Ascending aorta (tissue), 2 donors: ENCODE results near the gene DEUP1. TPM values are rescaled to one million over a fixed set of nuclear protein-coding genes. Genes with fewer than 3 reads are reported as not detected.
"Not testable (repeated sequence)": the region's sequence is repeated elsewhere in the genome, so short reads cannot be mapped to it uniquely, and the experiment has no call there.

Experiments used
- DNase-seq, 2 donors: peaks; one replicate each; pipeline ENCODE4 v3.0.0-alpha.2; 2019; ENCODE audit warnings: low spot score in 2 of 2
- H3K27ac ChIP-seq, 2 donors: fragments of 200-600 bp; sonication (generic); one replicate each; pipeline ENCODE4 v1.5.1; 2016 to 2017; ENCODE audit warnings: mild to moderate bottlenecking in 1 of 2
- H3K27me3 ChIP-seq: fragments of 200-600 bp; sonication (generic); one replicate; pipeline ENCODE4 v1.5.1; 2017
- H3K36me3 ChIP-seq, 2 donors: fragments of 200-600 bp; sonication (generic); one replicate each; pipeline ENCODE4 v1.5.1; 2016
- H3K4me1 ChIP-seq, 2 donors: fragments of 200-600 bp; sonication (generic); one replicate each; pipeline ENCODE4 v1.5.1; 2016 to 2017; ENCODE audit warnings: mild to moderate bottlenecking in 1 of 2
- H3K4me3 ChIP-seq, 2 donors: fragments of 200-600 bp; sonication (generic); one replicate each; pipeline ENCODE4 v1.5.1; 2016 to 2017; ENCODE audit warnings: mild to moderate bottlenecking in 1 of 2
- H3K9me3 ChIP-seq, 2 donors: fragments of 200-600 bp; sonication (generic); one replicate each; pipeline ENCODE4 v1.5.1; 2016
- CTCF ChIP-seq, 3 experiments: fragments of 200-600 bp in 2 of 3; fragments of 450-650 bp in 1 of 3; sonication (generic) in 2 of 3; IDR thresholded peaks; one replicate each; pipeline ENCODE4 v1.5.1; 2016 to 2019; ENCODE audit warnings: antibody characterized with exemption in 3 of 3, mild to moderate bottlenecking in 1 of 3, moderate library complexity in 1 of 3
- intact Hi-C: fragments of 100-400 bp; cut with DNase I; formaldehyde crosslinking; loops from one replicate; pipeline ENCODE4 v1.15.1; 2023
- total RNA-seq: library from RNA; depleted of rRNA; stranded (reverse); fragments of >200 nt; gene quantifications from one replicate; pipeline ENCODE4 v1.1.0, GENCODE V29; 2016

Gene DEUP1
- total RNA-seq, 1 donor from 2014 or later, result not detected

DNA sequence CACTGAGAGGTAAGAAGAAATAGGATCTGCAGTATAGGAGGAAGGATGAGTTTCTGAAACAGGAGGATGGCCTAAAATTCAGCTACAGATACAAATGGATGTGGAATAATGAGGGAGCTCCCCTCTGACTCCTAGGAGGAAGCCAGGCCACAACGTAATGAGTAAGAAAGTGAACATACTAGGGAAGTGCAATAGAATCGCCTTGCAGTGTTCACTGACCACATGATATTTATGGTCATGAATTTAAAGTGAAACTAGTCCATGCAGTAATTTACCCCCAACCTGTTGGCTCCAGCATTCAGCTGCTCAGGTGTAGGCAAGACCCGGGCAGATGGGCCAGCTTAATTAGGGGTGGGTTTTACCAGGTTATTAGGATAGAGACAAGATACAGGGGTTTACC is 101.7 kb downstream of the DEUP1 start:
- intact Hi-C loops, result no loop called here

DNA sequence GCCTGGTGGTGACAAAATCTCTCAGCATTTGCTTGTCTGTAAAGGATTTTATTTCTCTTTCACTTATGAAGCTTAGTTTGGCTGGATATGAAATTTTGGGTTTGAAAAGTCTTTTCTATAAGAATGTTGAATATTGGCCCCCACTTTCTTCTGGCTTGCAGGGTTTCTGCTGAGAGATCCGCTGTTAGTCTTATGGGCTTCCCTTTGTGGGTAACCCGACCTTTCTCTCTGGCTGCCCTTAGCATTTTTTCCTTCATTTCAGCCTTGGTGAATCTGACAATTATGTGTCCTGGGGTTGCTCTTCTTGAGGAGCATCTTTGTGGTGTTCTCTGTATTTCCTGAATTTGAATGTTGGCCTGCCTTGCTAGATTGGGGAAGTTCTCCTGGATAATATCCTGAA is 112.7 kb downstream of the DEUP1 start:
- H3K36me3 ChIP-seq, DNase-seq, H3K27me3 ChIP-seq, H3K27ac ChIP-seq, H3K4me1 ChIP-seq, H3K9me3 ChIP-seq, intact Hi-C loops, H3K4me3 ChIP-seq: not testable (repeated sequence)

More for the DNA sequence above, 101.7 kb downstream of the DEUP1 start:
- H3K36me3 ChIP-seq, result no peaks in the 10 kb centered on the region
- H3K4me1 ChIP-seq, result no peaks in the 10 kb centered on the region
- no peak overlapping the region for H3K4me3 ChIP-seq
- DNase-seq, result no peak
- no peak overlapping the region for H3K27ac ChIP-seq
- TF ChIP-seq CTCF (IDR thresholded peaks at IDR 0.05), result no peak
- H3K27me3 ChIP-seq, result no peaks in the 10 kb centered on the region
- no peaks in the 10 kb centered on the region for H3K9me3 ChIP-seq

DNA sequence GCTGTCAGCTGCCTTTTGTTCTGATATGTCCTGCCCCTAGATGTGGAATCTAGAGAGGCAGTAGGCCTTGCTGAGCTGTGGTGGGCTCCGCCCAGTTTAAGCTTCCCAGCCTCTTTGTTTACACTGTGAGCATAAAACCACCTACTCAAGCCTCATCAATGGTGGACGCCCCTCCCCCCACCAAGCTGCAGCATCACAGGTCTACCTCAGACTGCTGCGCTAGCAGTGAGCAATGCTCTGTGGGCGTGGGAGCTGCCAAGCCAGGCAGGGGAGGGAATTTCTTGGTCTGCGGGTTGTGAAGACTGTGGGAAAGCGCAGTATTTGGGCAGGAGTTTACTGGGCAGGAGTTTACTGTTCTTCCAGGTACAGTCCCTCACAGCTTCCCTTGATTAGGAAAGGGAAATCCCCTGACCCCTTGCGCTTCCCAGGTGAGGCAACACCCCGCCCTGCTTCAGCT is 114.1 kb downstream of the DEUP1 start:
- no peaks in the 10 kb centered on the region for H3K4me1 ChIP-seq
- no peaks in the 10 kb centered on the region for H3K27me3 ChIP-seq
- intact Hi-C loops, result no loop called here
- H3K4me3 ChIP-seq, result no peak overlapping the region
- no peak for DNase-seq
- TF ChIP-seq CTCF (IDR thresholded peaks at IDR 0.05), result no peak
- H3K27ac ChIP-seq, result no peak overlapping the region
- no peaks in the 10 kb centered on the region for H3K9me3 ChIP-seq
- H3K36me3 ChIP-seq, result no peaks in the 10 kb centered on the region

GRCh38 chr11:93458286-93458685 is 127.7 kb downstream of the DEUP1 start:
- intact Hi-C loops, result no loop called here
- Histone ChIP-seq H3K4me3 (no peak overlapping the region), H3K36me3 (no peaks in the 10 kb centered on the region), H3K27ac (no peak overlapping the region), H3K9me3 (no peaks in the 10 kb centered on the region), H3K27me3 (no peaks in the 10 kb centered on the region), H3K4me1 (no peaks in the 10 kb centered on the region)
- no peak for TF ChIP-seq CTCF (IDR thresholded peaks at IDR 0.05)
- DNase-seq, result no peak

- H3K27ac ChIP-seq, intact Hi-C loops, H3K4me3 ChIP-seq, H3K4me1 ChIP-seq, H3K27me3 ChIP-seq, H3K36me3 ChIP-seq, H3K9me3 ChIP-seq, DNase-seq: not testable (repeated sequence)
Measured at GRCh38 chr11:93463666-93464065, 133.1 kb downstream of the DEUP1 start.

GRCh38 chr11:93464927-93465540 is 134.5 kb downstream of the DEUP1 start:
- Histone ChIP-seq H3K4me1 (no peaks in the 10 kb centered on the region), H3K27me3 (no peaks in the 10 kb centered on the region), H3K36me3 (no peaks in the 10 kb centered on the region), H3K9me3 (no peaks in the 10 kb centered on the region), H3K27ac (no peak overlapping the region), H3K4me3 (no peak overlapping the region)
- intact Hi-C loops, result no loop called here
- TF ChIP-seq CTCF (IDR thresholded peaks at IDR 0.05), result no peak
- DNase-seq, result no peak

DNA sequence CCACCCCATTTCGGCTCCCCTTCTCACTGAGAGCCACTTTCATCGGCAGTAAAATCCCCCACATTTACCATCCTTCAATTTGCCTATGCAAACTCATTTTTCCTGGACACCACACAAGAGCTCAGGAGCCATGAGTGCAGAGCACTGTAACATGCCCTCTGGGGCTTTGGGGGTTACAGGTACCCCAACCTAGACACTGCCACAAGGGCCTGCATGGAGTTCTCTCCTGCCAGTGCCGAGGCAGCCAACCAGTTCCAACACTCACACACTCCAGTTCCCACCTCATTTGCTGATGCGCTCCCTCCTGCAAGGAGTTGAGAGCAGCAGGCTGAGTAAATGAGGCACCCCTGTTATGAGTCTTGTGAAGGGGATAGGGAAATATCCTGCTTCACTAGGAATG is 136.5 kb downstream of the DEUP1 start:
- Histone ChIP-seq H3K36me3 (no peaks in the 10 kb centered on the region), H3K9me3 (no peaks in the 10 kb centered on the region), H3K4me1 (no peaks in the 10 kb centered on the region), H3K27ac (no peak overlapping the region), H3K4me3 (no peak overlapping the region), H3K27me3 (no peaks in the 10 kb centered on the region)
- no peak for TF ChIP-seq CTCF (IDR thresholded peaks at IDR 0.05)
- DNase-seq, result no peak
- intact Hi-C loops, result no loop called here
